Suprapubic skin (tissue), 3 donors: ENCODE data around the gene NFATC2.

Source experiments
- POLR2A ChIP-seq, 2 donors: fragments of 450-650 bp; IDR thresholded peaks; one replicate each; pipeline ENCODE4 v1.6.1; 2017; ENCODE audit warnings: antibody characterized with exemption in 2 of 2, mild to moderate bottlenecking in 2 of 2, moderate library complexity in 2 of 2
- TF ChIP-seq, protein P1 (sequence below), 2 donors: fragments of 200-600 bp in 1 of 2; fragments of 450-650 bp in 1 of 2; sonication (generic) in 1 of 2; IDR thresholded peaks; one replicate each; pipeline ENCODE4 v1.5.1; 2016 to 2019; ENCODE audit warnings: antibody characterized with exemption in 2 of 2, mild to moderate bottlenecking in 1 of 2, moderate library complexity in 1 of 2

DNA sequence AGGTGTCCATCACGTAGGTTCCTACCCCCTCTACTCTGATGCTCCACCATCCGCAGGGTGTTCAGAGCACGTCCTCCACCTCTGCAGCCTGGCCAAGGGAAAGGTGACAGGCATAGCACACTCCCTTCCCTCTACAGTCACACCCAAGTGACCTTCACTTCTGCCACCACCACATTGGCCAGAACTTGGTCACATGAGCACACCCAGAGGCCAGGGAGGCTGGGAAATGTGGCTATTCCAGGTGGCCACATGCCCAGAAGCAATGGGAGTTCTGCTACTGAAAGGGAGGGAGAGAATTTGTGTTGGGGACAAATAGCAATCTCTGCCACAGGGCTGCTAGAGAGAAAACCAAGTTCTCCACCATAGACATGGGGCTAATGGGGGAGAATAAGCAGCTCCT lies 180.3 kb downstream of the NFATC2 start:
- TF ChIP-seq POLR2A (IDR thresholded peaks at IDR 0.05) = no peak
- TF ChIP-seq, protein P1, sequence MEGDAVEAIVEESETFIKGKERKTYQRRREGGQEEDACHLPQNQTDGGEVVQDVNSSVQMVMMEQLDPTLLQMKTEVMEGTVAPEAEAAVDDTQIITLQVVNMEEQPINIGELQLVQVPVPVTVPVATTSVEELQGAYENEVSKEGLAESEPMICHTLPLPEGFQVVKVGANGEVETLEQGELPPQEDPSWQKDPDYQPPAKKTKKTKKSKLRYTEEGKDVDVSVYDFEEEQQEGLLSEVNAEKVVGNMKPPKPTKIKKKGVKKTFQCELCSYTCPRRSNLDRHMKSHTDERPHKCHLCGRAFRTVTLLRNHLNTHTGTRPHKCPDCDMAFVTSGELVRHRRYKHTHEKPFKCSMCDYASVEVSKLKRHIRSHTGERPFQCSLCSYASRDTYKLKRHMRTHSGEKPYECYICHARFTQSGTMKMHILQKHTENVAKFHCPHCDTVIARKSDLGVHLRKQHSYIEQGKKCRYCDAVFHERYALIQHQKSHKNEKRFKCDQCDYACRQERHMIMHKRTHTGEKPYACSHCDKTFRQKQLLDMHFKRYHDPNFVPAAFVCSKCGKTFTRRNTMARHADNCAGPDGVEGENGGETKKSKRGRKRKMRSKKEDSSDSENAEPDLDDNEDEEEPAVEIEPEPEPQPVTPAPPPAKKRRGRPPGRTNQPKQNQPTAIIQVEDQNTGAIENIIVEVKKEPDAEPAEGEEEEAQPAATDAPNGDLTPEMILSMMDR (IDR thresholded peaks at IDR 0.05) = no peak
